ENCODE measurements around the gene GOLGA6L7. TPM values are rescaled to one million over a fixed set of nuclear protein-coding genes. Genes with fewer than 3 reads are reported as not detected.
A peak's percentile ranks its signal among the peaks of the same experiment; 100 is the strongest.

GOLGA6L7 gene
- total RNA-seq, 4 donors from 2014 or later: not detected

- Histone ChIP-seq H3K9me3 (no peaks in the 10 kb centered on the region), H3K4me3 (peak within 1 kb of the TSS; percentile 60), H3K4me1 (peaks cover 19% of the 10 kb centered on the region), H3K27me3 (peaks cover 47% of the 10 kb centered on the region), H3K36me3 (no peaks in the 10 kb centered on the region), H3K27ac (no peak within 1 kb of the TSS)
- no peak for DNase-seq (ENCODE audit: low spot score in 2 of 2)
- under 1% methylated on average over 37 of the region's 109 CpGs for WGBS
- TF ChIP-seq POLR2AphosphoS5 (IDR thresholded peaks at IDR 0.05) (no peak), EP300 (IDR thresholded peaks at IDR 0.05) (no peak), POLR2A (IDR thresholded peaks at IDR 0.05) (no peak)
- TF ChIP-seq, protein P1, sequence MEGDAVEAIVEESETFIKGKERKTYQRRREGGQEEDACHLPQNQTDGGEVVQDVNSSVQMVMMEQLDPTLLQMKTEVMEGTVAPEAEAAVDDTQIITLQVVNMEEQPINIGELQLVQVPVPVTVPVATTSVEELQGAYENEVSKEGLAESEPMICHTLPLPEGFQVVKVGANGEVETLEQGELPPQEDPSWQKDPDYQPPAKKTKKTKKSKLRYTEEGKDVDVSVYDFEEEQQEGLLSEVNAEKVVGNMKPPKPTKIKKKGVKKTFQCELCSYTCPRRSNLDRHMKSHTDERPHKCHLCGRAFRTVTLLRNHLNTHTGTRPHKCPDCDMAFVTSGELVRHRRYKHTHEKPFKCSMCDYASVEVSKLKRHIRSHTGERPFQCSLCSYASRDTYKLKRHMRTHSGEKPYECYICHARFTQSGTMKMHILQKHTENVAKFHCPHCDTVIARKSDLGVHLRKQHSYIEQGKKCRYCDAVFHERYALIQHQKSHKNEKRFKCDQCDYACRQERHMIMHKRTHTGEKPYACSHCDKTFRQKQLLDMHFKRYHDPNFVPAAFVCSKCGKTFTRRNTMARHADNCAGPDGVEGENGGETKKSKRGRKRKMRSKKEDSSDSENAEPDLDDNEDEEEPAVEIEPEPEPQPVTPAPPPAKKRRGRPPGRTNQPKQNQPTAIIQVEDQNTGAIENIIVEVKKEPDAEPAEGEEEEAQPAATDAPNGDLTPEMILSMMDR (IDR thresholded peaks at IDR 0.05): no peak
Measured at GRCh38 chr15:28885630-28886430, 37.4 kb upstream of the GOLGA6L7 start, which contains the start of gene APBA2. Gene APBA2, plus strand, starts transcription at chr15:28885974. Its CDS starts 167,911 bp downstream, at chr15:29053885.

DNA sequence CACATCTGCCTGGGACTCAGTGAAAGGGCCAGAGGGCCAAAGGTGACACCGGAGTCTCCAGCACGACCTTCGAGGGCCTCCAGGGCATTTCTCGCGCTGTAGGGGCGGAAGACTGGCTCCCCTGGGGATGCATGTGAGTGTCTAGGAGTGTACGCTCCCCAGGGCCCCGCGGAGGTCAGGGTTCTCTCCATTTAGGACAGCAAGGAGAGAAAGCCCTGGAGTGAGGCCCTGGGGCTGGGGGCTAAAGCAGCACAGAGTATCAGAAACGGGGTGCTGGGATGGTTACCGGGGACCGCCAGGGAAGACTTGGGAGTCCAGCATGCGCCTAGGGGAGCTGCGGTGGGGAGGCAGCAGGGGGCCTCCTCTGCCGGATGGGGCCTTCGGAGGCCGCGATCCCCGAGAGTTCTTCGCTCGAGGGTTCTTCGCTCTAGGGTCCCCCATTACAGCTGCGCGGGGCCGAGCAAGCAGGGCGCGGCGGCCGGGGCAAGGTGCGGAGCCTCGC is 36.7 kb upstream of the GOLGA6L7 start:
- TF ChIP-seq POLR2AphosphoS5 (IDR thresholded peaks at IDR 0.05): no peak
- no peak for TF ChIP-seq POLR2A (IDR thresholded peaks at IDR 0.05)
- TF ChIP-seq EP300 (IDR thresholded peaks at IDR 0.05): no peak
- TF ChIP-seq, protein P1 (IDR thresholded peaks at IDR 0.05): no peak
- Histone ChIP-seq H3K4me3 (peak overlapping the region; percentile 60), H3K4me1 (peaks cover 19% of the 10 kb centered on the region), H3K36me3 (no peaks in the 10 kb centered on the region), H3K27me3 (peaks cover 47% of the 10 kb centered on the region), H3K27ac (no peak overlapping the region), H3K9me3 (no peaks in the 10 kb centered on the region)
- WGBS: 34% methylated on average over 19 of the region's 31 CpGs
- no peak for DNase-seq (ENCODE audit: low spot score in 2 of 2)

DNA sequence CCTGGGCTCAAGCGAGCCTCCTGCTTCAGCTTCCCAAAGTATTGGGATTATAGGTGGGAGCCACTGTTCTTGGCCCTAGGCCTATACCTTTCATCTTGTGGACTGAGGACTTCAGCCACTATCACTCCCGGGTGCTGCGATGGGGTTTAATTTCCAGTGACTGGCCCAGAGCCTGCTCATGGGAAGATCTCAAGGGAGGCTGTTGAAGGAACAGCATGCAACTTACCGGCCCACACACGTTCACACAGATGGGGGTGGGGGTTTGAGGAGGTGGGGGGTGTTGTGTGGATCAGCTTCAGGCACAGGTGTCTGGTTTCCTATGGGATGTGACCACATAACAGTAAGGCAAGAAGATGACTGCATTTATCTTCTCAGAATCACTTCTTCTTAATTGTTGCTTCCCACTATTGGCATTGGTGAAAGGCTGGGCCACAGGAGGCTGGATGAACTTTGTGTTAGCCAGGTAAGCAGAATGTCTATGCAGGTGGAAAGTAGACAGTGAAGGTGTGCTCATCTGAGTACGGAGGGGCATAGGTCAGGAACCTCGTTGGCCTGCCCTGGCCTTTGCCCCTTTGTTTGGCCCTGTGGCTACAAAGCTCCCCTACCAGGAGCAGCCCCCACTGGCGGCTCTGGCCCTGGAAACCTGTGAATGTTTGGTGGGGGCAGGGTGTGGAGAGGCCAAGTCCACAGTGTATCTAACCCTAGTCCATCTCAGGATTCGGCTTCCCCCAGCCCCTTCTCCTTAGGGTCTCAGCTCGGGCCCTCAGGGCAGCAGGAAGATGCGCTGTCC is 35.9 kb upstream of the GOLGA6L7 start:
- Histone ChIP-seq H3K27ac (no peak overlapping the region), H3K27me3 (peaks cover 45% of the 10 kb centered on the region), H3K4me3 (no peak overlapping the region), H3K9me3 (no peaks in the 10 kb centered on the region), H3K4me1 (peaks cover 19% of the 10 kb centered on the region), H3K36me3 (no peaks in the 10 kb centered on the region)
- TF ChIP-seq POLR2AphosphoS5 (IDR thresholded peaks at IDR 0.05) (no peak), POLR2A (IDR thresholded peaks at IDR 0.05) (no peak), EP300 (IDR thresholded peaks at IDR 0.05) (no peak)
- TF ChIP-seq, protein P1 (IDR thresholded peaks at IDR 0.05): no peak
- no peak for DNase-seq (ENCODE audit: low spot score in 2 of 2)
- 97% methylated on average over 10 of the region's 11 CpGs for WGBS

DNA sequence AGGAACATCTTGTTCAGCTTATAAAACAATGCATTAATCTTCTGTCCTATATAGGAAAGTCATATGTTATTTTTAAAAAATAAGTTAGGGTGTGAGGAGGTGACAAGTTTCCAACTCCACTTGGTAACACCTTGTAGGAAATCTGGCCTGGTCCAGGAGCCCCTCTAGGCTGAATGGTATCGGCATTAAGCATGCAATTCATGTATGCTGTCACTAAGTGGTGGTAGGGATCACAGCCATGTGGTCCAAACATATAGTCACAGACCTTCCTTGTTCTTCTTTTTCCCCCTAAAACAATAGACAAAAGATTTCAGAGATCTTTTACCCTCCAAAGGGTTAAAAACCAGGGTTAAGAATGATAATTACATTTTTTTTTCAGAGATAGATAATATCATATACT is 33.2 kb upstream of the GOLGA6L7 start:
- TF ChIP-seq, protein P1 (IDR thresholded peaks at IDR 0.05): no peak
- no peak for TF ChIP-seq EP300 (IDR thresholded peaks at IDR 0.05)
- TF ChIP-seq POLR2A (IDR thresholded peaks at IDR 0.05): no peak
- TF ChIP-seq POLR2AphosphoS5 (IDR thresholded peaks at IDR 0.05): no peak

GRCh38 chr15:28881170-28881569 is 32.7 kb upstream of the GOLGA6L7 start:
- H3K9me3 ChIP-seq: no peaks in the 10 kb centered on the region
- 80% methylated on average over 2 of the region's 3 CpGs for WGBS
- H3K4me3 ChIP-seq: no peak overlapping the region
- H3K27ac ChIP-seq: no peak overlapping the region
- H3K27me3 ChIP-seq: peaks cover 18% of the 10 kb centered on the region
- peaks cover 9% of the 10 kb centered on the region for H3K4me1 ChIP-seq
- H3K36me3 ChIP-seq: no peaks in the 10 kb centered on the region
- TF ChIP-seq EP300 (IDR thresholded peaks at IDR 0.05) (no peak), POLR2A (IDR thresholded peaks at IDR 0.05) (no peak), POLR2AphosphoS5 (IDR thresholded peaks at IDR 0.05) (no peak)
- TF ChIP-seq, protein P1 (IDR thresholded peaks at IDR 0.05): no peak
- no peak for DNase-seq (ENCODE audit: low spot score in 2 of 2)

More for the DNA sequence above, 33.2 kb upstream of the GOLGA6L7 start:
- WGBS: 100% methylated on average over 1 of the region's 1 CpG
- Histone ChIP-seq H3K4me3 (no peak overlapping the region), H3K4me1 (peaks cover 13% of the 10 kb centered on the region), H3K36me3 (no peaks in the 10 kb centered on the region), H3K27me3 (peaks cover 22% of the 10 kb centered on the region), H3K9me3 (no peaks in the 10 kb centered on the region), H3K27ac (no peak overlapping the region)
- DNase-seq (ENCODE audit: low spot score in 2 of 2): no peak
